Measurements from ENCODE around the gene PCDH9.

GRCh38 chr13:66424422-66424821 is 805.7 kb downstream of the PCDH9 start:
- TF ChIP-seq CTCF (IDR thresholded peaks at IDR 0.05; ENCODE audit: insufficient read depth, low read length, poor library complexity, severe bottlenecking) (no peak), EZH2phosphoT487 (conservative IDR thresholded peaks at IDR 0.05; ENCODE audit: low read length) (no peak)

Measured in SU-DHL-6 (cell line).